MV-4-11 (cell line): ENCODE results near the gene NPHP4.

Experiments used
- DNase-seq: peaks from one replicate; lab custom pipeline; 2025; lab: John Stamatoyannopoulos, UW

The NPHP4 gene

GRCh38 chr1:5970610-5971273 lies 21.5 kb downstream of the NPHP4 start:
- no peak for DNase-seq

- no peak for DNase-seq
Observed at GRCh38 chr1:5969168-5969567, 23.1 kb downstream of the NPHP4 start.

GRCh38 chr1:5968161-5968736 lies 24.0 kb downstream of the NPHP4 start:
- no peak for DNase-seq

- no peak for DNase-seq
Observed at GRCh38 chr1:5967351-5968160, 24.7 kb downstream of the NPHP4 start.

GRCh38 chr1:5966543-5967205 lies 25.6 kb downstream of the NPHP4 start:
- DNase-seq = no peak

- DNase-seq = no peak
Observed at GRCh38 chr1:5965586-5966131, 26.6 kb downstream of the NPHP4 start.

- no peak for DNase-seq
Observed at GRCh38 chr1:5962265-5963105, 29.7 kb downstream of the NPHP4 start.

GRCh38 chr1:5961601-5962000 lies 30.6 kb downstream of the NPHP4 start:
- DNase-seq = no peak

- DNase-seq = no peak
Observed at GRCh38 chr1:5960336-5960735, 31.9 kb downstream of the NPHP4 start.

- no peak for DNase-seq
Observed at GRCh38 chr1:5959667-5960230, 32.5 kb downstream of the NPHP4 start.

- DNase-seq = no peak
Observed at GRCh38 chr1:5959087-5959486, 33.1 kb downstream of the NPHP4 start.

- DNase-seq = no peak
Observed at GRCh38 chr1:5956022-5956830, 36.0 kb downstream of the NPHP4 start.

- no peak for DNase-seq
Observed at GRCh38 chr1:5955479-5955977, 36.7 kb downstream of the NPHP4 start.

GRCh38 chr1:5954964-5955363 lies 37.3 kb downstream of the NPHP4 start:
- DNase-seq = no peak

GRCh38 chr1:5953386-5953785 lies 38.8 kb downstream of the NPHP4 start:
- no peak for DNase-seq

- DNase-seq = no peak
Observed at GRCh38 chr1:5951846-5952410, 40.3 kb downstream of the NPHP4 start.

- DNase-seq = no peak
Observed at GRCh38 chr1:5950994-5951785, 41.0 kb downstream of the NPHP4 start.

- no peak for DNase-seq
Observed at GRCh38 chr1:5950201-5950895, 41.9 kb downstream of the NPHP4 start.
